ENCODE measurements around the gene SLC39A11.

Gene SLC39A11

DNA sequence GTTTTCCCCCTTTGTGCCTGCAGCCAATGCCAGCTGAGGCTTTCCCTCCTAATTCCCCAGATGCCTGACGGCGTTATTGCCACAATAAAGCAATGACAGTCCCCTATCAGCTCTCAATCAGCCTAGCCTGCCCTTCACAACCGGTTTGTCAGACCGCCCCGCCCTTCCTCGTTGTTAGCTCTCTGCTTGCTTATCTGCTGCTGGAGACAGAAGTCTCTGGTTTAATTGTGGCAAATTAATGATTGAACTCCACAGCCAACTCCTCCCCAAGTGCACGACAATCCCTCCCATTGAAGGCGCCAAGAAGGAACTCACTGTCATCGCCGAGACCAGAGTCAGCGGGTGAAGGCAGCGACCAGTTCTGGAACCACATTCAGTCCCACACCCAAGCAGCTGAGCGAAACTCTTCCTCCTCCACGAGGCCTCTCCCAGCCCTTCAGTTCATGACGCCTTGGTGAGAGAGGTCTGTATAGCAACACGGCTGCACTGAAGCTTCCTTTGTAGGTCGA lies 474.4 kb downstream of the SLC39A11 start:
- H3K27ac ChIP-seq (ENCODE audit: low read length): no peak overlapping the region
- H2AFZ ChIP-seq (ENCODE audit: low read depth, low read length): no peak overlapping the region
- no peak overlapping the region for H3K9ac ChIP-seq (ENCODE audit: low read length)
- H3K4me1 ChIP-seq (ENCODE audit: low read length): no peaks in the 10 kb centered on the region
- peaks cover 27% of the 10 kb centered on the region for H3K27me3 ChIP-seq (ENCODE audit: low read depth, low read length)
- H3K79me2 ChIP-seq (ENCODE audit: low read length): no peaks in the 10 kb centered on the region
- no peak overlapping the region for H3K4me2 ChIP-seq (ENCODE audit: low read length)
- no peak overlapping the region for H3K4me3 ChIP-seq (ENCODE audit: low read length)
- no peaks in the 10 kb centered on the region for H4K20me1 ChIP-seq (ENCODE audit: insufficient read depth, low read length)
- H3K9me3 ChIP-seq (ENCODE audit: insufficient read depth, low read length): no peaks in the 10 kb centered on the region
- TF ChIP-seq CTCF (IDR thresholded peaks at IDR 0.05; ENCODE audit: low read depth, low read length) (no peak), EZH2phosphoT487 (IDR thresholded peaks at IDR 0.05; ENCODE audit: low read depth) (no peak)
- no peaks in the 10 kb centered on the region for H3K36me3 ChIP-seq (replicated peaks; ENCODE audit: low read depth, low read length)

DNA sequence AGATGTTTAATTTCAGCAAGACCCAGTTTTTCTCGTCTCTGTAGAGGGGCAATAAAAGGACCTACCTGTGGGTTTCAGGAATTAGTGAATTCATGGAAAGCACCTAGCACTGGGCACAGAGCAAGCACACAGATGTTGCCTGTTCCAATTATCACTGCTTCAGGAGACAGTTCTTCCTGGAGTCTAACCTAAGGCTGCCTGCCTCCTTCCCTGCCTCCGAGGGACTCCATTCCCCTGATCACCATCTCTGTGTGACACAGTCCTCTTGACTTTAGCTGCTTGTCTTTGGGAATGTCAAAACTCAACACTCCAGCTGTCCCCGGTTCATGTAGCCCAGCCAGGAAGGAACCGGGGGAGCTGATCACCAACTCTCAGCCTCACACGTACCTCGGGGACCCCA lies 474.9 kb downstream of the SLC39A11 start:
- Histone ChIP-seq H3K27me3 (ENCODE audit: low read depth, low read length) (peaks cover 23% of the 10 kb centered on the region), H3K79me2 (ENCODE audit: low read length) (no peaks in the 10 kb centered on the region), H3K4me2 (ENCODE audit: low read length) (no peak overlapping the region), H3K36me3 (replicated peaks; ENCODE audit: low read depth, low read length) (no peaks in the 10 kb centered on the region), H4K20me1 (ENCODE audit: insufficient read depth, low read length) (no peaks in the 10 kb centered on the region), H3K4me3 (ENCODE audit: low read length) (no peak overlapping the region), H3K9me3 (ENCODE audit: insufficient read depth, low read length) (no peaks in the 10 kb centered on the region), H3K9ac (ENCODE audit: low read length) (no peak overlapping the region), H3K27ac (ENCODE audit: low read length) (no peak overlapping the region), H2AFZ (ENCODE audit: low read depth, low read length) (no peak overlapping the region), H3K4me1 (ENCODE audit: low read length) (no peaks in the 10 kb centered on the region)
- TF ChIP-seq CTCF (IDR thresholded peaks at IDR 0.05; ENCODE audit: low read depth, low read length) (no peak), EZH2phosphoT487 (IDR thresholded peaks at IDR 0.05; ENCODE audit: low read depth) (no peak)

- H3K27ac ChIP-seq (ENCODE audit: low read length): no peak overlapping the region
- H3K4me1 ChIP-seq (ENCODE audit: low read length): no peaks in the 10 kb centered on the region
- H2AFZ ChIP-seq (ENCODE audit: low read depth, low read length): no peak overlapping the region
- H3K9ac ChIP-seq (ENCODE audit: low read length): no peak overlapping the region
- H3K4me3 ChIP-seq (ENCODE audit: low read length): no peak overlapping the region
- H3K79me2 ChIP-seq (ENCODE audit: low read length): no peaks in the 10 kb centered on the region
- H3K36me3 ChIP-seq (replicated peaks; ENCODE audit: low read depth, low read length): no peaks in the 10 kb centered on the region
- H4K20me1 ChIP-seq (ENCODE audit: insufficient read depth, low read length): no peaks in the 10 kb centered on the region
- peaks cover 18% of the 10 kb centered on the region; the same call in 1 of the 2 replicates for H3K27me3 ChIP-seq (ENCODE audit: low read depth, low read length)
- no peak for TF ChIP-seq CTCF (IDR thresholded peaks at IDR 0.05; ENCODE audit: low read depth, low read length)
- TF ChIP-seq EZH2phosphoT487 (IDR thresholded peaks at IDR 0.05; ENCODE audit: low read depth): no peak
- no peak overlapping the region for H3K4me2 ChIP-seq (ENCODE audit: low read length)
- H3K9me3 ChIP-seq (ENCODE audit: insufficient read depth, low read length): no peaks in the 10 kb centered on the region
Measured at GRCh38 chr17:72616447-72616846, 476.0 kb downstream of the SLC39A11 start.

DNA sequence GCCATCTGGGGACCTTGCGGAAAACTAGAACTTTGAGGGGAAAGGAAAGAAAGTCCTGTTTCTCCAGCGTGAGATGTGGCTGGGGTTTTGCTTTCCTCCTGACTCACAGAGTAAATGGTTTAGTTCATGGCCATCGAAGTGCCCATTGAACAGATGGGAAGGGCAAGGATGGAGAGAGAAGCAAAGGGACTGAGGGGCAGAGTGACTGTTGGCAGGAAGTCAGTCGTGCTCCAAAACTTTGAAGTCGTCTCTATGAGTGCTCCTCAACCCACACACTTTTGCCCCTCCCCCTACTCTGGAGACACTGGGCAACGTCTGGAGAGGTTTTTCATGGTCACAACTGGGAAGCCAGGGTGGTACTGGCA lies 476.9 kb downstream of the SLC39A11 start:
- H3K9me3 ChIP-seq (ENCODE audit: insufficient read depth, low read length): no peaks in the 10 kb centered on the region
- TF ChIP-seq EZH2phosphoT487 (IDR thresholded peaks at IDR 0.05; ENCODE audit: low read depth) (no peak), CTCF (IDR thresholded peaks at IDR 0.05; ENCODE audit: low read depth, low read length) (no peak)
- no peak overlapping the region for H3K4me3 ChIP-seq (ENCODE audit: low read length)
- H3K79me2 ChIP-seq (ENCODE audit: low read length): no peaks in the 10 kb centered on the region
- peaks cover 18% of the 10 kb centered on the region; the same call in 1 of the 2 replicates for H3K27me3 ChIP-seq (ENCODE audit: low read depth, low read length)
- H3K36me3 ChIP-seq (replicated peaks; ENCODE audit: low read depth, low read length): no peaks in the 10 kb centered on the region
- no peak overlapping the region for H3K9ac ChIP-seq (ENCODE audit: low read length)
- H3K4me1 ChIP-seq (ENCODE audit: low read length): no peaks in the 10 kb centered on the region
- no peak overlapping the region for H3K4me2 ChIP-seq (ENCODE audit: low read length)
- no peaks in the 10 kb centered on the region for H4K20me1 ChIP-seq (ENCODE audit: insufficient read depth, low read length)
- no peak overlapping the region for H3K27ac ChIP-seq (ENCODE audit: low read length)
- H2AFZ ChIP-seq (ENCODE audit: low read depth, low read length): no peak overlapping the region

Data from OCI-LY3 (cell line).